Mononuclear cell (primary cell): ENCODE measurements around the gene ABCC12. TPM values are rescaled to one million over a fixed set of nuclear protein-coding genes. Genes with fewer than 3 reads are reported as not detected.
"Not testable (repeated sequence)": the region's sequence is repeated elsewhere in the genome, so short reads cannot be mapped to it uniquely, and the experiment has no call there.

Source experiments
- H3K27me3 ChIP-seq: 2 replicates; pipeline ENCODE4 v1.6.0; 2011; ENCODE audit warnings: low read length, control low read depth; ENCODE audit not compliant: insufficient read depth
- H3K4me1 ChIP-seq: 2 replicates; pipeline ENCODE4 v1.5.1; 2011; ENCODE audit warnings: mild to moderate bottlenecking, low read length, control low read depth; ENCODE audit not compliant: insufficient read depth
- H3K4me3 ChIP-seq: 2 replicates; pipeline ENCODE4 v1.5.1; 2011; ENCODE audit warnings: mild to moderate bottlenecking, low read length, moderate library complexity
- H3K9me3 ChIP-seq: 2 replicates; pipeline ENCODE4 v1.5.1; 2011; ENCODE audit warnings: low read depth, mild to moderate bottlenecking, control low read depth, low read length
- total RNA-seq: library from RNA; depleted of rRNA; stranded (reverse); fragments of >200 nt; gene quantifications from one replicate; pipeline ENCODE4 v1.2.3, GENCODE V29; 2012

ABCC12 gene
- total RNA-seq: not detected

GRCh38 chr16:48155926-48156789 is at the start of gene ABCC12:
TSS of gene ABCC12 (minus strand) at chr16:48155993. CDS start at chr16:48146424, 9,569 bp downstream.
- peaks cover under 1% of the 10 kb centered on the region for H3K27me3 ChIP-seq
- no peaks in the 10 kb centered on the region for H3K9me3 ChIP-seq
- H3K4me1 ChIP-seq: no peaks in the 10 kb centered on the region
- H3K4me3 ChIP-seq: no peak within 1 kb of the TSS

DNA sequence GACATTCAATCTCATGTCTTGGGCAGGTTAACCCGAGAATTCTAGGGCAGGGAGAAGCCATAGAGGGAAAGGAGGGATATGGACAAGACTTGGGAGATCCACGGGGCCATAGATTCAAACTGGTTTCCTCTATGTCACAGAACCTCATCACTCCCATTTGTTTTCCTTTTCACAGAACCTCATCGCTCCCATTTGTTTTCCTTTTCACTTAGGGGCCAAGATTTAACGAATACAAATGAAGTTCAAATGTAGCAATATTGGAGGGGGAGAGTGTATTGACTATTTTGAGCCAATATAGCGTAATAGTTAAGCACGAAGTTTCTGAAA is 49.0 kb upstream of the ABCC12 start:
- H3K9me3 ChIP-seq: no peaks in the 10 kb centered on the region
- H3K4me1 ChIP-seq: no peaks in the 10 kb centered on the region
- no peaks in the 10 kb centered on the region for H3K27me3 ChIP-seq
- no peak overlapping the region for H3K4me3 ChIP-seq

DNA sequence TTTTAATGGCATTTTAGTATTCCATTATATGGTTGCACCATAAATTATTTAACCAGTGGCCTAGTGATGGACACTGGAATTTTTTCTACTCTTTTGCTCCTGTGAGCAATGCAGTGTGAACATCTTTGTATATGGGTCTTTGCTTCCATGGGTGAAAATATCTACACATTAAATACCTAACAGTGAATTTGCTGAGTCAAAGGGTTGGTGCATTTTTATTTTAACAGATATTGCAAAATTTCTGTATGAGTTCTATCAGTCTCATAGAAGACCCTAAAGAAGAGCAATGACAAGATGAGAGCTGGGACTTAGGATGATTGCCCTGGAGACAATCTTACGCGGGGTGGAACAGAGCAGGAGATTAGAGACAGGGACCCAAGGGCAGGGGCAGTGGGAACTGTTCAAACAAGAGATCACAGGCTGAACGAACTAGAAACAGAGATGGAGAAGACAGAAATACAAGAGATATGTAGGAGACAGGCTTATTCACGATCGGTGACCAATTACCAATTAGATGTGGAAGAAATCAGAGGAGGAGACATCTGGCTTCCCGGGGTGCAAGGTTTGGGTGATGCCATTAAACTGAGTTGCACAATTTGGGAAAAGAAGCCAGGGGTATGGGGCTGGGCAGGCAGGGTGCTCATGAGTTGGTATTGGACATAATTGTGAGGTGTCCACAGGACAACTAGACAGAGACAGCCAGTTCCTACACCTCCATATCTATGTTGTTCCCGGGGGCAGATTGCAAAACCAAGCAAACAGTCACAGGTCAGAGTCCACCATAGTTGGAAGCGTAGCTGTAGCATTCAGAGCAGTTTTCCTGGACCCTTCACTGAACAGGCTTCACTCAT is 48.4 kb upstream of the ABCC12 start:
- Histone ChIP-seq H3K9me3 (no peaks in the 10 kb centered on the region), H3K27me3 (no peaks in the 10 kb centered on the region), H3K4me3 (no peak overlapping the region), H3K4me1 (no peaks in the 10 kb centered on the region)

DNA sequence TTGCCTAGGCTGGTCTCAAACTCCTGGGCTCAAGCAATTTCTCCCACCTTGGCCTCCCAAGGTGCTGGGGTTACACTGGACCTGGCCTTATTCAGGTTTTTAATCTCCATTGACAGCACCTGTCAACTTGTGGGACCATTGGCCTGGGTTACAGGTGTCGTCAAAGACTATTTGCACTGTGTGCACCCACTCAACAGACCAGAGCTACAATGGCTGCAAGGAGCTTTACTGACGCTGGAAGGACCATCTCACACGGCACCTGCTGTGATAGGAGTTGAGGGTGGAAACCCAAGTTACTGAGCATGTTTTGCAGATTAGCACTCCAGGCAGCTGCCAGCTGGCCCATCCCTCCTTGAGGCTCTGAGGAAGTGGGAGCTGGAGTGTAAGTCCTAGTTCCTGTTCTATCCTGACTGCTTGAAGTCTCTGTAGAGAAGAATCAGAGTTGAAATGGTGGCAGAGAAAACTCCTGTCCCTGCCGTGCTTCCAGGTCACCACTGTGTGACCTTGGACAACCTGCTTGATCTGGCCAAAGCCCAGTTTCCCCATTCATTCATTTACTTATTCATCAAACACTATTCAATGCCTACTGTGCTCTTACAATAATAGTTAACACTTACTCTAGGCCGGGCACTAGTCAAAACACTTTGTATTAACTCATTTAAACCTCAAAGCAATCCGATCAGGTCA is 45.9 kb upstream of the ABCC12 start:
- no peak overlapping the region for H3K4me3 ChIP-seq
- no peaks in the 10 kb centered on the region for H3K9me3 ChIP-seq
- no peaks in the 10 kb centered on the region for H3K27me3 ChIP-seq
- H3K4me1 ChIP-seq: no peaks in the 10 kb centered on the region

GRCh38 chr16:48197294-48197693 is 41.5 kb upstream of the ABCC12 start:
- Histone ChIP-seq H3K27me3 (no peaks in the 10 kb centered on the region), H3K4me1 (no peaks in the 10 kb centered on the region), H3K9me3 (no peaks in the 10 kb centered on the region), H3K4me3 (no peak overlapping the region)

DNA sequence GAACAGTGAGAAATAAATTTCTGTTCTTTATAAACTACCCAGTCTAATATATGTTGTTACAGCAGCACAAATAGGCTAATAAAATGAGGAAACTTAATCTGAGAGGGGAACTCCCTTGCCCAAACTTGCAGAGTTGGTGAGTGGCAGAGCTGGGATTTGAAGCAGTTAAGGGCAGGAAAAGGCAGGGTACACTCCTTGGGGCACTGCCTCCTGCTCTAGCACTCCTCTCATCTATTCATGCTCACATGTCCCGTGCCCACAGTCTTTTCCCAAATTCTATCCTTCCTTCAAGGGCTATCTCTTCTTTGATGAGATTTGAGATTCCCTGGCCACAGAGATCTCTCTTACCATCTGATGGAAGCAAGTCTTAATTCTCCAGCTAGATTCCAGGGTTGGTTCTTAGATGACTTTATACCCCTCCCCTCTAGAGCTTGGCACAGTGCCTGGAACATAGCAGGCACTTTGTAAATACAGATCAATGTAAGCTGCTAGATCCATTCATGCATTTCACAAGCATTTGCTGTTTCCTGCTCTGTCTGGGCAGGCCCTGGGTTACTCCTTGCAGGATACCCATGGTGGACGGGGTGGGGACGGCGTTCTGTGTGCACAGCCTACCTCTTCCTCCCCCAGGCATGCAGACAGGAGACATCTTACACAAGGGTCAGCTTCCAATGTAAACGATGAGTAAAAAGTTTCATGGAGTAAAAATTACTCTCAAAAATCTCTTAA is 39.2 kb upstream of the ABCC12 start:
- H3K4me3 ChIP-seq: no peak overlapping the region

DNA sequence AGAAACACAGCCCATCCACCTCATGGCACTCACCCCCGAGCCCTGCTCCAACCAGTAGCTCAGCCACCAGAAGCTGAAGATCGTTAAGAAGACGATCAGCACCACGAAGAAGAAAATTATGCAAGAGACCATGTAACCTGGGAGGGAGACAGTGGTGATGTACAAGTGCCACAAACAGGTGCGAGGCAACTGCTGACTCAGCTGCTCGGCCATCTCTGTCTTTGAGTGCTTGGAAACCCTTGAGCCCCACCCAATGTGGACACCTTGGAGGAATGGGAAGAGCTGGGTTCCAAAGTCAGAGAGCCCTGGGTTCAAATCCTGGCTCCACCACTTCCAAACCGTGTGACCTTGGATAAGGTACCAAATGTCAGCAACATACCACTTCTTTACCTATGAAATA is 38.1 kb upstream of the ABCC12 start:
- no peaks in the 10 kb centered on the region for H3K27me3 ChIP-seq
- H3K9me3 ChIP-seq: no peaks in the 10 kb centered on the region
- peaks cover 8% of the 10 kb centered on the region for H3K4me1 ChIP-seq
- H3K4me3 ChIP-seq: no peak overlapping the region

More for the DNA sequence above, 39.2 kb upstream of the ABCC12 start:
- H3K27me3 ChIP-seq: no peaks in the 10 kb centered on the region
- no peaks in the 10 kb centered on the region for H3K9me3 ChIP-seq
- H3K4me1 ChIP-seq: no peaks in the 10 kb centered on the region

DNA sequence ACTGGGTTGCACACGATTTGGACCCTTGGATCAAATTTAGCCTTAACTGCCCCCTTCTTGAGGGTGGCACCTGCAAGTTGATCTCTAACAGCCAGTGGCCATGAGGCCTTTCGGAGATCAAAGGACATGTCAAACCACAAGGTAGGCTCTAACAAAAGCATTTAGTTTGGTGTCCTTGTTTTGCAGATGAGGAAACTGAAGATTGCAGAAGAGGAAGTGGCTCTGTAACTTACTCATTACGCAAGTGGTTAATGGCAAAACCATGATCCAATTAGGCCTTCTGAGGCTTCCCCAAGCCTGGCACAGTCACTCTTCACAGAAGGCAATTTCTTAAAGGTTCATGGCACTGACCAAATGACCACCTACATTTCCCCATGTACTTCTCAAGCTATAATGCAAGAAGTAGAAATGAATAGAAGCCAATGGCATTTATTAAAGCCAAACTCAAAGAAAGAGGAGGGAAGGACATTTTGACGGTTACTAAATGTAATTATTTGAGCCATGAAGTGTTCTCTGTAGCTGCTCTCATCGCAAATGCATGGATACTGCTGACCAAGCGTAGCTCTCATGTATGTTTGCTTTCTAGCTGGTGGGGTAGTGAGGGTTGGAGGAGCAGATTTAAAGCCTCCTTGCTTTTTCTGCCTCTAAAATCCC is 32.8 kb upstream of the ABCC12 start:
- peaks cover 25% of the 10 kb centered on the region for H3K4me1 ChIP-seq
- no peak overlapping the region for H3K4me3 ChIP-seq
- H3K9me3 ChIP-seq: no peaks in the 10 kb centered on the region
- H3K27me3 ChIP-seq: no peaks in the 10 kb centered on the region

DNA sequence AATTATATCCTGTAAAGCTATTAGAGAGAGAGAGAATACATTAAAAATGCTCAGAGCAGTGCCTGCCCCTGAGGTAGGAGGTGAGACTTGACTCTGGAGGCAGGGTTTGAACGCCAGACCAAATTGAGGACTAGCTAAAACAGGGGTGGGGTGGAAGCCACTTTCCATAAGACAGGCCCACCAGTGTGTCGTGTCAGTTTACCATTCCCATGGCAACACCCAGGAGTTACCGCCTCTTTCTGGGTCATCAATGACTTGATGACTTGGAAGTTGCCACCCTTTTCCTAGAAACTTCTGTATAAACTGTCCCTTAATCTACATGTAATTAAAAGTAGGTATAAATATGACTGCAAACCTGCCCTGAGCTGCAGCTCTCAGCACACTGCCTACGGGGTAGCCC is 32.0 kb upstream of the ABCC12 start:
- Histone ChIP-seq H3K27me3 (no peaks in the 10 kb centered on the region), H3K9me3 (no peaks in the 10 kb centered on the region), H3K4me3 (no peak overlapping the region), H3K4me1 (peaks cover 25% of the 10 kb centered on the region)

DNA sequence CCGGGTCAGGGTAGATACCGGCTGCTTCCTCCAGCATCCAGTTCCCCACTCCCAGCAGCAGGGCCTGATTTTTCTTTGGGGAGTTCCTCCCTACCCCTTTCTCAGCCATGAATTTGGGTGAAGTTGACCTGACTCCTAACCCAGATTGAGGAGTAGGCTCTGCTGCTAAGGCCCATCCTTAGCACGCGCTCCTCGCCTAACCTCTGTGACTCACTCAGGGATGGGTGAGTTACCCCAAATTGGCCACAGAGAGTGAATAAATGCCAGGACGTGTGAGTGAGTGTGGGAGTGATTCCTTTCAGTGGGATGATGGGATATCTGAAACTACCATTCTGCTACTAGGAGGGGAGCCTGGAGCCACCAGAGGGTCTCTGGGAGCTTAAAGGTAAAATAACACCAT is 28.9 kb upstream of the ABCC12 start:
- Histone ChIP-seq H3K4me1 (peaks cover 24% of the 10 kb centered on the region), H3K4me3 (no peak overlapping the region)

DNA sequence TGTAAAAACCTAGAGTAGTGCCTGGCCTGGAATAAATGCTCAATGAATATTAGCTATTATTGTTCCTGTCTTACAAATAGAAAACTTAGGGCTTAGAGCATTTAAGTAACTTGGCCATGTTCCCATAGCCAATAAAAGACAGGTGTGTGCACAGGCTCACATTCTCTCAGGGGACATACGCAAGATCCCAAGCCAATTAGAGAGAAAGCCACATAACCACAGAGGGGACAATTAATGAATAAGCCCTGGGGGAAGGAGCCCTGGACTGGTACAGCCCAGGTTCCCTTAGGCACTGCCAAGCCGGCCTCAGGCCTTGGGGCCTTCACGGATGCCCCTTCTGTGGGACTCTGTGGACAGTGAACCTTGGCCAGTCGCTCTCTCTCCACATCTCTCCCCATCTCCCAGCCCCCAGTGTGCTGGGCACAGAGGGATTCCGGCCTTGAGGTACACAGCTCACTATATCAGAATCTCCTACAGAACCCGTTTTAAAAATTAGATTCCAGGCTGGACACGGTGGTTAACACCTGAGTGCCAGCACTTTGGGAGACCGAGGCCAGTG is 27.3 kb upstream of the ABCC12 start:
- H3K4me3 ChIP-seq: no peak overlapping the region

More for the DNA sequence above, 28.9 kb upstream of the ABCC12 start:
- Histone ChIP-seq H3K9me3 (no peaks in the 10 kb centered on the region), H3K27me3 (no peaks in the 10 kb centered on the region)

GRCh38 chr16:48181746-48182520 is 26.1 kb upstream of the ABCC12 start:
- not testable (repeated sequence) for H3K4me1 ChIP-seq, H3K9me3 ChIP-seq, H3K27me3 ChIP-seq, H3K4me3 ChIP-seq

More for the DNA sequence above, 27.3 kb upstream of the ABCC12 start:
- Histone ChIP-seq H3K4me1 (peaks cover 9% of the 10 kb centered on the region), H3K27me3 (no peaks in the 10 kb centered on the region), H3K9me3 (no peaks in the 10 kb centered on the region)

GRCh38 chr16:48180868-48181480 is 25.2 kb upstream of the ABCC12 start:
- no peaks in the 10 kb centered on the region for H3K27me3 ChIP-seq
- H3K4me1 ChIP-seq: no peaks in the 10 kb centered on the region
- H3K9me3 ChIP-seq: no peaks in the 10 kb centered on the region
- H3K4me3 ChIP-seq: no peak overlapping the region
